ENCODE data around the gene RNF5. TPM values are rescaled to one million over a fixed set of nuclear protein-coding genes. Genes with fewer than 3 reads are reported as not detected.

Gene RNF5
- total RNA-seq, 4 donors from 2014 or later, result 54.6 to 98.3 (median 78.1) TPM

- ATAC-seq (no peak), DNase-seq (no peak)
- Histone ChIP-seq H3K9me3 (no peaks in the 10 kb centered on the region), H3K27me3 (peaks cover 18 to 32% (median 23%) of the 10 kb centered on the region in 3 donors), H3K36me3 (peaks cover 0 to 12% of the 10 kb centered on the region in 2 donors), H3K27ac (peak within 1 kb of the TSS; percentile 77 to 93 (median 87)), H3K4me3 (peak within 1 kb of the TSS in 3 of 4 donors; percentile 83 to 97 (median 86)), H3K4me1 (peaks cover 25 to 29% of the 10 kb centered on the region in 2 donors)
- intact Hi-C loops (cut with DNase I; ENCODE audit: low total_unique reads), result loop anchor here (2.0 kb wide), 1 partner anchor 21 kb away; the partner anchor contains the start of gene FKBPL
- in situ Hi-C loops (cut with MboI; ENCODE audit: low sequenced_read_pairs in 4 of 4), result no loop called here
- TF ChIP-seq, protein P1, sequence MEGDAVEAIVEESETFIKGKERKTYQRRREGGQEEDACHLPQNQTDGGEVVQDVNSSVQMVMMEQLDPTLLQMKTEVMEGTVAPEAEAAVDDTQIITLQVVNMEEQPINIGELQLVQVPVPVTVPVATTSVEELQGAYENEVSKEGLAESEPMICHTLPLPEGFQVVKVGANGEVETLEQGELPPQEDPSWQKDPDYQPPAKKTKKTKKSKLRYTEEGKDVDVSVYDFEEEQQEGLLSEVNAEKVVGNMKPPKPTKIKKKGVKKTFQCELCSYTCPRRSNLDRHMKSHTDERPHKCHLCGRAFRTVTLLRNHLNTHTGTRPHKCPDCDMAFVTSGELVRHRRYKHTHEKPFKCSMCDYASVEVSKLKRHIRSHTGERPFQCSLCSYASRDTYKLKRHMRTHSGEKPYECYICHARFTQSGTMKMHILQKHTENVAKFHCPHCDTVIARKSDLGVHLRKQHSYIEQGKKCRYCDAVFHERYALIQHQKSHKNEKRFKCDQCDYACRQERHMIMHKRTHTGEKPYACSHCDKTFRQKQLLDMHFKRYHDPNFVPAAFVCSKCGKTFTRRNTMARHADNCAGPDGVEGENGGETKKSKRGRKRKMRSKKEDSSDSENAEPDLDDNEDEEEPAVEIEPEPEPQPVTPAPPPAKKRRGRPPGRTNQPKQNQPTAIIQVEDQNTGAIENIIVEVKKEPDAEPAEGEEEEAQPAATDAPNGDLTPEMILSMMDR (IDR thresholded peaks at IDR 0.05 in 4 of 5, conservative IDR thresholded peaks at IDR 0.05 in 1 of 5), result no peak
- TF ChIP-seq POLR2A (IDR thresholded peaks at IDR 0.05), result no peak
Observed at GRCh38 chr6:32151863-32152768, 26.1 kb upstream of the RNF5 start, which contains the start of gene PRRT1. Gene PRRT1, minus strand, starts transcription at chr6:32151939. Its CDS starts 112 bp downstream, at chr6:32151827.

DNA sequence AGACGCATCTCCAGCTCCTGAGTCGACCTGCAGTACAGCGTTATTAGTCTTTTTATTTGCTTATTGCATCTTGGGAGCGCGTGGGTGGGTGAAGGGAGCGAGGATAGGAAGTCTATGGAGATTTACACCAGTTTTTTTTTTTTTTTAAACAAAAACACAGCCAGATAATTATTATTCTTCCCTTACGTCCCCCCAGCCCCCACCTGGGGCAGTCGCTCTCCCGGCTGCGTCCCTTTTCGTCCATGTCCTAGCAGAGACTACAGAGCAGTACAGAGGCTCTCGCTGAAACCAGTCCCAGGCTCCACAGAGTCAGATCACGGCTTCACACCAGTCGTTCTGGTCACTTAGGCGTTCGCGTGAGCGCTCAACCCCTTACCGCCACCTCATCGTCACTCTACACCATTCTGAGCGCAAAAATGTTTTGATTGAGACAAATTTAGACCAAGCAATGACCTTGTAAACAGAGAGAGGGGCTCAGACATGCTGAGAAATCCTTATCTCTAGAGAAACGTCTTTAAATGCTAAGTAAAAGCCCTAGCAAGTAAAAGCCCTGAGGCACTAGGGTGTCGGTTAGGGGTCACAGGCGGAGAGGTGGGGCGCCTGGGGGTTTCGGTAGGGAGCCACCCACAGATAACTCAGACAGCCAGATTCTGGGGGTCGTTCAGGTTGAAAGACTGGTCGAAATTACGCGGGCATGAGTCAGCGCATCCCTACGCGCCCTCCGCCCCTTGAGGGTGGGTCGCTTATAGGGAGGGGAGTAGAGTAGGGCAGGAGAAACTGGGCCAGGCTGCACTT is 25.2 kb upstream of the RNF5 start:
- ATAC-seq, result no peak
- intact Hi-C loops (cut with DNase I; ENCODE audit: low total_unique reads) (loop anchor here (2.0 kb wide), 1 partner anchor 22 kb away; the partner anchor contains the start of gene FKBPL), in situ Hi-C loops (cut with MboI; ENCODE audit: low sequenced_read_pairs in 4 of 4) (no loop called here)
- H3K27me3 ChIP-seq, result peaks cover 15 to 27% (median 17%) of the 10 kb centered on the region in 3 donors
- H3K27ac ChIP-seq, result peak overlapping the region; percentile 77 to 93 (median 87)
- H3K9me3 ChIP-seq, result no peaks in the 10 kb centered on the region
- H3K4me3 ChIP-seq, result peak overlapping the region; percentile 77 to 97 (median 84)
- H3K36me3 ChIP-seq, result peaks cover 0 to 21% of the 10 kb centered on the region in 2 donors
- TF ChIP-seq, protein P1 (IDR thresholded peaks at IDR 0.05 in 4 of 5, conservative IDR thresholded peaks at IDR 0.05 in 1 of 5), result no peak
- no peak for TF ChIP-seq POLR2A (IDR thresholded peaks at IDR 0.05)
- peaks cover 25 to 29% of the 10 kb centered on the region in 2 donors for H3K4me1 ChIP-seq
- no peak for DNase-seq

DNA sequence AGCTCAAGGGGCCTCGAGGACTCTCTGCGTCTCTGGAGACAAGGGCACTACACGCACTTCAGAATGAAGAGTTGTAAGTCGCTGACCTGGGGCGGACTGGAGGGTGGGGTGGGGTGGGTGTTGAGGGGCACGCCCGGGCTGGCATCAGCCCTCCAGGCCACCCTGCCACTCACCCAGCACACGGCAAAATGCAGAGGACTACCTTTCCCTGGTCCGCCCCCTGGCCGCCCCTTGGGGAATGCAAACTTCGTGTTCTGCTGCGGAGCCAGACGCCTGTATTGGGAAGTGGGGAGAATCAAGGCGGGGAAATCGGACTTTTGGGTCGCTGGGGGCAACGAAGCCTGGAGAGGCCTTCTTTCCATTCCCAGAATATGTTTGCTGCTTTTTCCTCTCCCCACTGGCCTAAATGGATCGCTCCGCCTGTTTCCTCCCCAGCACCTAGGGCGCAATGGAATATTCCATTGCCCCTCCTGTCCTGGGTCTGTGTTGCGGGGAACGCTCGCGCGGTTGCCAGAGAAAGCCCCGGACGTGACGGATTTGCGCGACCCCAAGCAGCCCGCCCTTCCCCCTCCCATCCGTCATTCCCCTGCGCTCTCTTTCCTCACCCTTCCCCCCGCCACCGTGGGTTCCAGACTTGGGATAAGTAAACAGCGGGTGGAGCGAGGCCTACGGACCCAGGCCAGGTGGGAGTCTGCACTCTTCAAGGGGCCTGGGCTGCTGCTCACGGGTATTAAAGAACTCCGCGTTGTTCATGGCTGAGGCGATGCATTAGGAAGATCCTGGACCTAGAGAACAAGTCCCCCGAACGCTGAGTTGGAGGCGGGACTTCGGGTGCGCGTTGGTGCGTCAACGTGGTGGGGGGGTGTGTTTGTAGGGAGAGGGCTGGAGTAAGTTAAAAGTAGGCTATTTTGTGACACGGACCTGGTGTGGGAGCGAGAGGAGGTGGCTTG is 24.4 kb upstream of the RNF5 start, which contains the start of gene PPT2:
Gene PPT2, plus strand, starts transcription at position 578 of the 950 bp plus-strand sequence. CDS start 454 bp downstream, outside the sequence.
- Histone ChIP-seq H3K9me3 (no peaks in the 10 kb centered on the region), H3K27me3 (peaks cover 7 to 19% (median 8%) of the 10 kb centered on the region in 3 donors), H3K27ac (peak within 1 kb of the TSS; percentile 77 to 93 (median 87)), H3K4me1 (peaks cover 25 to 29% of the 10 kb centered on the region in 2 donors), H3K36me3 (peaks cover 0 to 29% of the 10 kb centered on the region in 2 donors), H3K4me3 (peak within 1 kb of the TSS; percentile 77 to 97 (median 84))
- intact Hi-C loops (cut with DNase I; ENCODE audit: low total_unique reads), result loop anchor here (1.0 to 2.0 kb wide), 4 partner anchors 23 to 41 kb away; partner anchors contain the start of gene FKBPL
- in situ Hi-C loops (cut with MboI; ENCODE audit: low sequenced_read_pairs in 4 of 4), result no loop called here
- peak; percentile 85 to 86 for ATAC-seq
- TF ChIP-seq, protein P1 (IDR thresholded peaks at IDR 0.05 in 4 of 5, conservative IDR thresholded peaks at IDR 0.05 in 1 of 5), result peak in 2 of 5 experiments; percentile 14 to 15
- TF ChIP-seq POLR2A (IDR thresholded peaks at IDR 0.05), result peak; percentile 23 to 38
- peak; percentile 80 to 85 for DNase-seq

Data from gastrocnemius medialis (tissue), 4 donors.